GM13977 (cell line): ENCODE results near the gene CCDC169.

Experiments used
- DNase-seq: peaks from one replicate; pipeline ENCODE4 v3.0.0; 2012; ENCODE audit warnings: low spot score
- in situ Hi-C: fragments of 300-500 bp; cut with MboI; formaldehyde crosslinking; loops from one replicate; pipeline ENCODE4 v1.12.0; 2022; ENCODE audit warnings: low sequenced_read_pairs, low pct_unique_long_range_greater_than_20kb, mixed read lengths, inconsistent platforms; ENCODE audit not compliant: unreplicated experiment
- TF ChIP-seq, protein P1 (sequence below): IDR thresholded peaks from 2 replicates; pipeline ENCODE4 v1.5.1; 2012; ENCODE audit warnings: mild to moderate bottlenecking, control low read depth; ENCODE audit not compliant: insufficient read depth; ENCODE audit errors: extremely low read depth, missing control alignments

The CCDC169 gene

DNA sequence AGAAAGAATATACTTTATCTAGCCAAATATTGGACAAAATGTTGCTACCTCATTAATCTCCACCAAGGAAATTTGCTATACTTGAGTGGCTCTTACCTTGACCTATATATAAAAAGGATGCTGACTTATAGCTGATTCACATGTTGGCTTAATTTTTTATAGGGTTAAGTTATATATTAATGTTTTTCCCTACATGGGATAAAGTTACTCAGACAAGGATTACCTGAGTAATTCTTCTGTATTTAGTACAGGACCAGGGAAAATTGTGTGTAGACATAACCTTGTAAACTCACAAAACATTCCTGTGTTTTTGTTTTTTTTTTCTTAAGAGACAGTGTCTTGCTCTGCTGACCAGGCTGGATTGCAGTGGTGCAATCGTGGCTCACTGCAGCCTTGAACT, 52.6 kb downstream of the CCDC169 start:
- TF ChIP-seq, protein P1, sequence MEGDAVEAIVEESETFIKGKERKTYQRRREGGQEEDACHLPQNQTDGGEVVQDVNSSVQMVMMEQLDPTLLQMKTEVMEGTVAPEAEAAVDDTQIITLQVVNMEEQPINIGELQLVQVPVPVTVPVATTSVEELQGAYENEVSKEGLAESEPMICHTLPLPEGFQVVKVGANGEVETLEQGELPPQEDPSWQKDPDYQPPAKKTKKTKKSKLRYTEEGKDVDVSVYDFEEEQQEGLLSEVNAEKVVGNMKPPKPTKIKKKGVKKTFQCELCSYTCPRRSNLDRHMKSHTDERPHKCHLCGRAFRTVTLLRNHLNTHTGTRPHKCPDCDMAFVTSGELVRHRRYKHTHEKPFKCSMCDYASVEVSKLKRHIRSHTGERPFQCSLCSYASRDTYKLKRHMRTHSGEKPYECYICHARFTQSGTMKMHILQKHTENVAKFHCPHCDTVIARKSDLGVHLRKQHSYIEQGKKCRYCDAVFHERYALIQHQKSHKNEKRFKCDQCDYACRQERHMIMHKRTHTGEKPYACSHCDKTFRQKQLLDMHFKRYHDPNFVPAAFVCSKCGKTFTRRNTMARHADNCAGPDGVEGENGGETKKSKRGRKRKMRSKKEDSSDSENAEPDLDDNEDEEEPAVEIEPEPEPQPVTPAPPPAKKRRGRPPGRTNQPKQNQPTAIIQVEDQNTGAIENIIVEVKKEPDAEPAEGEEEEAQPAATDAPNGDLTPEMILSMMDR = no peak
- in situ Hi-C loops = no loop called here

DNA sequence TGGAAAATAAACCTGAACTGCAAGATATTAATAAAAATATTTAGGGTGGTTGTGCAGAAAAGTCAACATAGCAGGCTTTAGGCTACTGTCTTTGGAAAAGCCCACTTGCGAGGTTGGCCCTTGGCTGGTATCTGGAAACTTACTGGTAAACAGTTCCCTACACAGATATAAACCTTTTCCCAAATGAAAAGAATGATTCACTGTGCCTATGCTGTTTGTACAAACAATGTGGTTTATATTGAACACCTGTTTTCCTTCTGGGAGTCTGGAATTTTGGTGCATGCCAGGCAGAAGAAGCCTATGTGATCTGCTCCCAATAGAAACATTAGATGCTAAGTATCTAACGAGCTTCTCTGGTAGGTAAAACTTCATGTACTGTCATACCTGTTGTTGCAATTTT, 53.5 kb downstream of the CCDC169 start:
- TF ChIP-seq, protein P1 = no peak
- in situ Hi-C loops = no loop called here
- no peak for DNase-seq

More for the DNA sequence above, 52.6 kb downstream of the CCDC169 start:
- no peak for DNase-seq

DNA sequence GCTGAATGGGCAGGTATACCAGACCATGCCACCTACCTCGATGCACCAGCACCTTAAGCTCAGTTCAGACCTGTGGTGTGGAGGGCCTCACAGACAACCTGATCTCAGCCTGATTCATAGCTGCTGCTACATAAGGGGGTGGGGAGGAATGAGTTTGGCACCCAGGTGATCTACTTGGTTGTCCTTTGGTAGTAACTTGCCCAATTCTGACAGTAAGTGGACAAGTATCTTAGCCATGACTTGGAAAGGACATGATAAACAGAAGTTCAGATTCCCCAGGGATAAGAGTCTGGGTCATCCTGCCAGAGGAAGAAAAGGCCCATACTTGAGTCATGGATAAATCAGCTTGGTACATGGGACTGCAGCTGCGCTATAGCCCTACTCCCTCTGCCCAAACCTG, 54.9 kb downstream of the CCDC169 start:
- in situ Hi-C loops = no loop called here
- DNase-seq = no peak
- TF ChIP-seq, protein P1 = no peak

DNA sequence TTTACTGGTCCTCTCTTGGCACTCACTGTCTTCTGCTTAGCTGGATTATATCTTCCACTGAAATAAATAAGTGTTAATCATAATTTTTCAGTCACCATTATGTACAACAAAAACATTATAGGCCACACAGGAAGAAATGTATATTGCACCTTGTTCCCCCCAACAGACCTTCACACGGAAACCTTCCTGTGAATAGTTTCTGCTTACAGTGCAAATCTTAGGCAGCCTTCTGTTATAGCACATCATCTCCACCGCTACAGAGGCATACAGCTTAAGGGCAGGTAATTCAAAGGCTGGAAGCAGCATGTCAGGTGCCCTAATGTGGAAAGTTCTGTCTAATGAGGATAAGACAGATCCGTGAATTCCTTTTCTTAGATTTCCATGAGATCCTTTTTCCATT, 66.4 kb downstream of the CCDC169 start:
- no peak for DNase-seq

DNA sequence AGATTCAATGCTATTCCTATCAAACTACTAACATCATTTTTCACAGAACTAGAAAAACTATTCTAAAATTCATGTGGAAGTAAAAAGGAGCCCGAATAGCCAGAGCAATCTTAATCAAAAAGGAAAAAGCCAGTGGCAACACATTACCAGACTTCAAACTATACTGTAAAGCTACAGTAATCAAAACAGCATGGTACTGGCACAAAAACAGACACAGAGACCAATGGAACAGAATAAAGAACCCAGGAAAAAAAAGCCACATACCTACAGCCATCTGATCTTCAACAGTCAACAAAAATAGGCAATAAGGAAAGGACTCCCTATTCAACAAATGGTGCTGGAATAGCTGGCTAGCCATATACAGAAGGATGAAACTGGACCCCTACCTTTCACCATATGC, 72.9 kb downstream of the CCDC169 start:
- in situ Hi-C loops = no loop called here
- DNase-seq = no peak
- TF ChIP-seq, protein P1 = no peak

More for the DNA sequence above, 66.4 kb downstream of the CCDC169 start:
- TF ChIP-seq, protein P1 = no peak
- in situ Hi-C loops = no loop called here

DNA sequence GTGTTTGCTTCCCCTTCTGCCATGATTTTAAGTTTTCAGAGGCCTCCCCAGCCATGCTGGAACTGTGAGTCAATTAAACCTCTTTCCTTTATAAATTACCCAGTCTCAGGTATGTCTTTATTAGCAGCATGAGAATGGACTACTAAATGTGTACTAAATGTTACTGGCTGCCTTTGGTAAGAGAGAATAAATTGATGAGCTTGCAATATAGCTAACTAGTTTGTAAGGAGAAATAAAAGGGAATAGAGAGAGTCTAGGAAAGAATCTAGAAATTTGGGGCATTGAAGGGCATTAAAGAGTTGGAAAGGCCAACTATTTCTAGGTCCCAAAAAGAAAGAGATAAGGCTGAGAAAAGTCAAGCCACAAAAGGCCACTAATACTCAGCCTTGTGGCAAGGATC, 77.7 kb downstream of the CCDC169 start:
- in situ Hi-C loops = no loop called here
- no peak for DNase-seq
- TF ChIP-seq, protein P1 = no peak

DNA sequence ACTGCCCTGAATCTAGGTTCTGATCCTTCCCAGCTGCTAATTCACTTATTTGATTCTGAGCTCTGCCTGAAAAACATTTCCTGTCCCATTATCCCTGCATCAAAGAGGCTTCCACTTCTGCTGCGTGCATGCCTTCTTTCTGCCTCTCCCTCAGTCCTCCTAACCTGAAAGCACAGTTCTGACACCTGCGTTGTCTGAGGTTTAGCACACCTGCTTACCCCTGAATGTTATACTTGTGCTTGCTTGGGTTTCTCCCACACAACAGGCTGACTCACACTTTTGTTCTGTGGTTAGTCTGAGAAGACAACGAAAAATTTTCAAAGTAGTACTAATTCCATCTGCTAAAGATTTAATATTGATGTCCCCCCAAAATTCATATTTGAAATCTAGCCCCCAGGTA, 80.2 kb downstream of the CCDC169 start:
- TF ChIP-seq, protein P1 = no peak
- in situ Hi-C loops = no loop called here
- no peak for DNase-seq
